NAMALWA (cell line): Measurements from ENCODE around the gene TRABD2A.

Experiments
- DNase-seq: peaks from one replicate; pipeline ENCODE4 v3.0.0-alpha.2; 2015; ENCODE audit warnings: low spot score

The TRABD2A gene

GRCh38 chr2:84850471-84850870 lies 30.4 kb downstream of the TRABD2A start:
- no peak for DNase-seq

- DNase-seq = no peak
These were observed 31.5 kb downstream of the TRABD2A start for GRCh38 chr2:84849271-84849952.

- DNase-seq = no peak
These were observed 33.4 kb downstream of the TRABD2A start for GRCh38 chr2:84847326-84848050.

GRCh38 chr2:84846741-84847142 lies 34.1 kb downstream of the TRABD2A start:
- DNase-seq = no peak

- no peak for DNase-seq
These were observed 34.7 kb downstream of the TRABD2A start for GRCh38 chr2:84846041-84846663.

GRCh38 chr2:84844141-84844540 lies 36.7 kb downstream of the TRABD2A start:
- no peak for DNase-seq

GRCh38 chr2:84841577-84841976 lies 39.3 kb downstream of the TRABD2A start:
- DNase-seq = no peak

GRCh38 chr2:84840306-84840705 lies 40.6 kb downstream of the TRABD2A start:
- no peak for DNase-seq

- no peak for DNase-seq
These were observed 41.0 kb downstream of the TRABD2A start for GRCh38 chr2:84839851-84840250.

GRCh38 chr2:84838434-84839145 lies 42.3 kb downstream of the TRABD2A start:
- no peak for DNase-seq

- no peak for DNase-seq
These were observed 44.7 kb downstream of the TRABD2A start for GRCh38 chr2:84836215-84836614.

- DNase-seq = no peak
These were observed 47.3 kb downstream of the TRABD2A start for GRCh38 chr2:84833481-84834150.

GRCh38 chr2:84832772-84833461 lies 48.0 kb downstream of the TRABD2A start:
- DNase-seq = no peak

GRCh38 chr2:84830758-84831500 lies 50.0 kb downstream of the TRABD2A start:
- no peak for DNase-seq

- no peak for DNase-seq
These were observed 50.8 kb downstream of the TRABD2A start for GRCh38 chr2:84830095-84830494.

GRCh38 chr2:84829693-84830092 lies 51.2 kb downstream of the TRABD2A start:
- DNase-seq = no peak

GRCh38 chr2:84827978-84828575 lies 52.8 kb downstream of the TRABD2A start:
- DNase-seq = no peak

GRCh38 chr2:84823788-84824187 lies 57.1 kb downstream of the TRABD2A start:
- no peak for DNase-seq

GRCh38 chr2:84823229-84823628 lies 57.7 kb downstream of the TRABD2A start:
- no peak for DNase-seq

- DNase-seq = no peak
These were observed 59.1 kb downstream of the TRABD2A start for GRCh38 chr2:84821806-84822205.
